ENCODE data around the gene HINT2. TPM values are rescaled to one million over a fixed set of nuclear protein-coding genes. Genes with fewer than 3 reads are reported as not detected.
A peak's percentile ranks its signal among the peaks of the same experiment; 100 is the strongest.

Gene HINT2
- total RNA-seq, 1 donor from 2014 or later: 12.7 TPM

GRCh38 chr9:35774907-35775635 lies 39.8 kb downstream of the HINT2 start:
- no peak for DNase-seq (ENCODE audit: low read depth)

- peak; percentile 67 for DNase-seq (ENCODE audit: low read depth)
Observed at GRCh38 chr9:35771943-35772342, 42.9 kb downstream of the HINT2 start.

GRCh38 chr9:35771534-35771933 lies 43.3 kb downstream of the HINT2 start:
- DNase-seq (ENCODE audit: low read depth): no peak

- no peak for DNase-seq (ENCODE audit: low read depth)
Observed at GRCh38 chr9:35771075-35771433, 43.8 kb downstream of the HINT2 start.

GRCh38 chr9:35769763-35770162 lies 45.1 kb downstream of the HINT2 start:
- DNase-seq (ENCODE audit: low read depth): no peak

GRCh38 chr9:35767458-35767857 lies 47.4 kb downstream of the HINT2 start:
- DNase-seq (ENCODE audit: low read depth): no peak

GRCh38 chr9:35766997-35767396 lies 47.8 kb downstream of the HINT2 start:
- DNase-seq (ENCODE audit: low read depth): no peak

- DNase-seq (ENCODE audit: low read depth): no peak
Observed at GRCh38 chr9:35763803-35764202, 51.0 kb downstream of the HINT2 start.

GRCh38 chr9:35763181-35763580 lies 51.7 kb downstream of the HINT2 start:
- DNase-seq (ENCODE audit: low read depth): no peak

Other genes starting within 250 kb of the HINT2 start
- 5.6 and 10.6 TPM in 2 replicates for gene TESK1, start 209.8 kb downstream of the HINT2 start, total RNA-seq
- gene CD72, start 196.6 kb downstream of the HINT2 start, total RNA-seq: 0.60 and 1.2 TPM in 2 replicates
- not detected in 2 replicates for gene SIT1, start 164.1 kb downstream of the HINT2 start, total RNA-seq
- 5,792 and 14,792 TPM in 2 replicates for gene RMRP, start 157.0 kb downstream of the HINT2 start, total RNA-seq
- 11.9 and 24.8 TPM in 2 replicates for gene CCDC107, start 156.8 kb downstream of the HINT2 start, total RNA-seq
- 0.25 and 9.9 TPM in 2 replicates for gene ARHGEF39, start 149.8 kb downstream of the HINT2 start, total RNA-seq
- 6.8 and 6.9 TPM in 2 replicates for gene CA9, start 141.1 kb downstream of the HINT2 start, total RNA-seq
- 51.4 and 124 TPM in 2 replicates for gene TPM2, start 125.1 kb downstream of the HINT2 start, total RNA-seq
- 266 and 772 TPM in 2 replicates for gene TLN1, start 82.8 kb downstream of the HINT2 start, total RNA-seq
- gene CREB3, start 82.4 kb downstream of the HINT2 start, total RNA-seq: 57.8 and 152 TPM in 2 replicates
- 14.9 and 46.9 TPM in 2 replicates for gene GBA2, start 65.8 kb downstream of the HINT2 start, total RNA-seq
- 13.7 and 24.3 TPM in 2 replicates for gene RGP1, start 65.8 kb downstream of the HINT2 start, total RNA-seq
- not detected in 2 replicates for gene MSMP, start 60.8 kb downstream of the HINT2 start, total RNA-seq
- gene NPR2, start 23.5 kb downstream of the HINT2 start, total RNA-seq: 13.9 and 35.6 TPM in 2 replicates
- 0.80 TPM in 1 of 2 replicates, not detected in the other for gene SPAG8, start 2.8 kb downstream of the HINT2 start, total RNA-seq
- not detected in 2 replicates for gene FAM221B, start 13.7 kb upstream of the HINT2 start, total RNA-seq
- 0.69 and 9.4 TPM in 2 replicates for gene TMEM8B, start 14.2 kb upstream of the HINT2 start, total RNA-seq
- not detected in 2 replicates for gene OR13J1, start 55.4 kb upstream of the HINT2 start, total RNA-seq
- gene HRCT1, start 91.2 kb upstream of the HINT2 start, total RNA-seq: 0.45 TPM in 1 of 2 replicates, not detected in the other
- gene SPAAR, start 94.4 kb upstream of the HINT2 start, total RNA-seq: 0.17 TPM in 1 of 2 replicates, not detected in the other
- gene OR2S2, start 143.1 kb upstream of the HINT2 start, total RNA-seq: not detected in 2 replicates
- gene RECK, start 221.9 kb upstream of the HINT2 start, total RNA-seq: 9.6 and 11.6 TPM in 2 replicates